T-helper 1 cell treated with Interleukin-12 subunit alpha and Interleukin-12 subunit beta and Interleukin-4 antibody, amounts not matched to agents 30 μg/mL and 1 μg/mL, for 36 hours (primary cell): ENCODE results near the gene NLGN2.
"Not testable (repeated sequence)": the region's sequence is repeated elsewhere in the genome, so short reads cannot be mapped to it uniquely, and the experiment has no call there.

Source experiments
- H3K27ac Mint-ChIP-seq: one replicate; pipeline ENCODE4 v1.8.0; 2021; ENCODE audit warnings: mild to moderate bottlenecking, mixed read lengths
- H3K27me3 Mint-ChIP-seq: one replicate; pipeline ENCODE4 v1.8.0; 2021; ENCODE audit warnings: low read depth, mixed read lengths
- H3K36me3 Mint-ChIP-seq: one replicate; pipeline ENCODE4 v1.8.0; 2021; ENCODE audit warnings: low read depth, mixed read lengths
- H3K4me1 Mint-ChIP-seq: one replicate; pipeline ENCODE4 v1.8.0; 2021; ENCODE audit warnings: low read depth, mixed read lengths
- H3K4me3 Mint-ChIP-seq: one replicate; pipeline ENCODE4 v1.8.0; 2021; ENCODE audit warnings: mild to moderate bottlenecking, moderate library complexity, mixed read lengths
- H3K9me3 Mint-ChIP-seq: one replicate; pipeline ENCODE4 v1.8.0; 2021; ENCODE audit warnings: mixed read lengths

NLGN2 gene

DNA sequence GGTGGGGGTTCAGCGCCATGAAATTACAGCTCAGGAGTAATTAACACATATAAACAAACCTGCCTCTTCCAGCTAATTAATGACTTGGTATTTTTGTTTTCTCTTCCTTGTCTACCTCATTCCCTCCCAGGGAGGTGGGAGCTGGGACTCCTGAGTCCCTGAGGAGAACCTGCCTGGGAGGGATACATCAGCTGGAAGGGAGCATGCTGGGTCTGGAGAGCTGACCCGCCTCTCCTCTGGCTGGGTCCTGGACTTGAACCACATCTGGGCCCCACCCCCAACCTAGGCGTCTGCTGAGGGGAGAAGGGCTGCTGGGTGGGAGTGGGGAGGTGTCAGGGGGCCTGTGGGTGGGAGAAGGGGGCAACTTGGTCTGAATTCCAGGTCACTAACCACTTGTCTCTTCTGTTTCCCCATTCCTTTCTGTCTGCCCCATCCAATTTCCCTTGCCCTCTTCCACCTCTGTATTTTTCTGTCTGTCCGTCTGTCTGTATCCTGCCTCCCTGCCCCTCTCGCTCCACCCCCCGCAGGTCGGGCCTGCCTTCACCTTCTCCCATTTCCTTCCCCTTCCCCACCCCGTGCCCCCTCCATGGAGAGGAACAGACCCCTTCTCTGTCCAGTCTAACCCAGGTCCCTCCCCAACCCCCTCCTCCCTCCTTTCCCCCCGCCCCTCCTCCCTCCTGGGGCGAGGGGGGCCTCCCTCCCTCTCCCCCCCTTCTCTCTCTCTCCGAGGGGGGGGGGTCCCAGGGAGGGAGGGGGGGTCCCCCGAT is at the start of gene NLGN2:
Gene NLGN2, plus strand, starts transcription at position 361 of the 767 bp plus-strand sequence. CDS start 411 bp downstream, outside the sequence.
- Mint-ChIP-seq H3K4me1 (peaks cover 9% of the 10 kb centered on the region), H3K27ac (no peak within 1 kb of the TSS), H3K4me3 (no peak within 1 kb of the TSS)

DNA sequence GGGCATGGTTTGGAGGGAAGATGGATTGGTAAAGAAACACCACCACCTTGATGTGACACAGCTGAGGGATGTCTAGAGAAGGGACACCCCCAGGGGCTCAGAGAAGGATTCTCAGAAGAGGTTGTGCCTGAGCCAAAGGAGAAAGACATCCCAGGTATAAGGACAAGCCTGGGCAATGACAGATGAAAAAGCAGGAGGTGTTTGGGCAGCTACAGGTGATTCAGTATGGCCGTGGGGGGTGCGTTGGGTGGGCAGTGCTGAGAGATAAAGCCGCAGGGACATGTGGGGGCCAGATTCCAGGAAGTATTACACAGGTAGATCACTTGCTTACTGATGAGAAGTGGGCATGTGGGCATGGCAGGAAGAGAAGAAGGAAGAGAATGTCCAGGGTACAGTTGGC is 45.7 kb upstream of the NLGN2 start:
- no peaks in the 10 kb centered on the region for H3K36me3 Mint-ChIP-seq
- H3K4me3 Mint-ChIP-seq = no peak overlapping the region
- H3K27ac Mint-ChIP-seq = no peak overlapping the region
- no peaks in the 10 kb centered on the region for H3K4me1 Mint-ChIP-seq
- H3K9me3 Mint-ChIP-seq = no peaks in the 10 kb centered on the region
- no peaks in the 10 kb centered on the region for H3K27me3 Mint-ChIP-seq

More for the DNA sequence above, at the start of gene NLGN2:
- Mint-ChIP-seq H3K36me3 (peaks cover 2% of the 10 kb centered on the region), H3K9me3 (no peaks in the 10 kb centered on the region), H3K27me3 (peaks cover 25% of the 10 kb centered on the region)

DNA sequence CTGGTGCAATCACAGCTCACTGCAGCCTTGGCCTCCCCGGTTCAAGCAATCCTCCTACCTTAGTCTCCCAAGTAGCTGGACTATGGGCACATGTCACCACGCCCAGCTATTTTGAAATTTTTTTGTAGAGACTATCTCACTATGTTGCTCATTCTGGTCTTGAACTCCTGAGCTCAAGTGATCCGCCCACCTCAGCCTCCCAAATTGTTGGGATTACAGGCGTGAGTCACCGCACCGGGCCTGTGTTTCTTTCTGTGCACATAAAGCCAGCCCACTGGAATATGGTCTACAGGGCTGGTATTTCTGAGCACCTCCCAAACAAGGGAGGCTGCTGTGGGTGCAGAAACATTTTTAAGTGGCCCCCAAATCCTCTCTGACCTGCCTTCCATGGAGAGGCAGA is 44.3 kb upstream of the NLGN2 start:
- H3K4me1 Mint-ChIP-seq = no peaks in the 10 kb centered on the region
- no peak overlapping the region for H3K27ac Mint-ChIP-seq
- no peaks in the 10 kb centered on the region for H3K9me3 Mint-ChIP-seq
- no peaks in the 10 kb centered on the region for H3K36me3 Mint-ChIP-seq
- no peak overlapping the region for H3K4me3 Mint-ChIP-seq
- peaks cover 3% of the 10 kb centered on the region for H3K27me3 Mint-ChIP-seq

DNA sequence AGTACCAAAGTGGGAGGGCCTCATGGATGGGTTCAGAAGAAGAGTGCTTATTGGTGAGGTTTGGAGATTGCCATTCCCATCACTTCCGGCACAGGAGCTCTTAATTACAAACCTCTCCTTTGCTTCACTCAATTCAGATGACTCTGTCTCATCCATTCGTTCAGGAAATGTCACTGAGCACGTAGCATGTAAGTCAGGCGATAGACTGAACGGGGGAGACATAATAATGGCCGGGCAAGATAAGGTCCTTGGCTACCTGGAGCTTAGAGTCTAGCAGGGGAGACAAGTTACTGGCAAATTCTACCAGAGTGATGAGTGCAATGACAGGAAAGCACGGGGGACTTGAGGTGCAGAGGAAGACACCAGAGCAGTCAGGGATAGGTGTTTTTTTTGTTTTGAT is 41.7 kb upstream of the NLGN2 start:
- not testable (repeated sequence) for H3K4me3 Mint-ChIP-seq, H3K27me3 Mint-ChIP-seq, H3K4me1 Mint-ChIP-seq, H3K9me3 Mint-ChIP-seq, H3K36me3 Mint-ChIP-seq, H3K27ac Mint-ChIP-seq

DNA sequence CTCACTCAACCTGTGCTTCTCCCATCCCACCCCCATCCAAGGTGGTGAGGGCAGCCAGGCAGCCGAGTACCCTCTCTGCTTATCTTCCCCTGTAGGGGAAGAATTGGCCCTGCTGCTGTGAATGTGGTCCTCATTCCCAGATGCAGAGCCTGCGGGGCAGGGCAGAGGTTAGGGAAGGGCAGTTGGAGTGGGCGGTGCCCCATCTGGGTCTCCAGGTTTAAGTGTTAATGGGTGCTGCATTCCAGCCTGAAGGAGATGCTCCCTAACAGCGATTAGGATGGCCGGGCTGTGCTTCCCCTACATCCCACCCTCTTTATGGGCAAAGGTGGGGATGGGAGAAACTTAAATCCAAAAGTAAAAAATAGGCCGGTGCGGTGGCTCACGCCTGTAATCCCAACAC is 40.6 kb upstream of the NLGN2 start:
- H3K4me1 Mint-ChIP-seq = no peaks in the 10 kb centered on the region
- H3K27me3 Mint-ChIP-seq = peaks cover 9% of the 10 kb centered on the region
- H3K27ac Mint-ChIP-seq = no peak overlapping the region
- no peak overlapping the region for H3K4me3 Mint-ChIP-seq
- no peaks in the 10 kb centered on the region for H3K36me3 Mint-ChIP-seq
- no peaks in the 10 kb centered on the region for H3K9me3 Mint-ChIP-seq

DNA sequence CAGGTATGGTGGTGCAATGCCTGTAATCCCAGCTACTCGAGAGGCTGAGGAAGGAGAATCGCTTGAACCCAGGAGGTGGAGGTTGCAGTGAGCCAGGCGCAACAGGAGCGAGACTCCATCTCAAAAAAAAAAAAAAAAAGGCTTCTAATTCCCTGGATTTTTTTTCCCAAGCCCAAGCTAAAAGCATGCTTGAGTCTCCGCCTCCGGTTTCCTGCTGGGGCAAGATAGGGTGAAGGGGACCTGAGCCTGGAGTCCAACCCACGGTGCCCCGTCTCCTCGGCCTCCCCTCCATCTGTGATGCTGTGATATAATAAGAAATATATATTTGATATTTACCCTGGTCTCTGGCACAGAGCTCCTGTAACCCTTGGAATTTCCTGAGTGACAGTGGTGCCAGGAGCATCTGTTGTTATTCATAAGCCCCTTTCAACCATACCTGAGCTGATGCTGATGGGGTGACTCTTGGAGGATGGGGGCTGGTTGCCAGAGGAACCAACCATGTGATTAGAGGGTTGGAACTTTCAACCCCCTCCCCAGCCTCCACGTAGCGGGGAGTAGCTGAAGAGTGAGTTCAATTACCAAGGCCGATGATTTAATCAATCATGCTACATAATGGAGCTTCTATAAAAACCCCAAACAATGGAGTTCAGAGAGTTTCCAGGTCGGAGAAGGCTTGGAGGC is 39.6 kb upstream of the NLGN2 start:
- no peaks in the 10 kb centered on the region for H3K9me3 Mint-ChIP-seq
- H3K36me3 Mint-ChIP-seq = no peaks in the 10 kb centered on the region
- H3K4me3 Mint-ChIP-seq = no peak overlapping the region
- no peak overlapping the region for H3K27ac Mint-ChIP-seq
- no peaks in the 10 kb centered on the region for H3K4me1 Mint-ChIP-seq
- peaks cover 9% of the 10 kb centered on the region for H3K27me3 Mint-ChIP-seq

DNA sequence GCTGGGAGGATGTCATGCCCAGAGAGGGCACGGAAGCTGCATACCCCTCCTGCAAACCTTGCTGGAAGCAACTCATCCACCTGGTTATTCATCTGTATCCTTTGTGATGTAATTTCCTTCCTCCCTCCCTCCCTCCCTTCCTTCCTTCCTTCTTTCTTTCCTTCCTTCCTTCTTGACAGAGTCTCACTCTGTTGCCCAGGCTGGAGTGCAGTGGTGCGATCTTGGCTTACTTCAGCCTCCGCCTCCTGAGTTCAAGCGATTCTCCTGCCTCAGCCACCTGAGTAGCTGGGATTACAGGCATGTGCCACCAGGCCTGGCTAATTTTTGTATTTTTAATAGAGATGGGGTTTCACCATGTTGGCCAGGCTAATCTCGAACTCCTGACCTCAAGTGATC is 39.0 kb upstream of the NLGN2 start:
- not testable (repeated sequence) for H3K4me1 Mint-ChIP-seq, H3K27ac Mint-ChIP-seq, H3K36me3 Mint-ChIP-seq, H3K4me3 Mint-ChIP-seq, H3K9me3 Mint-ChIP-seq, H3K27me3 Mint-ChIP-seq

DNA sequence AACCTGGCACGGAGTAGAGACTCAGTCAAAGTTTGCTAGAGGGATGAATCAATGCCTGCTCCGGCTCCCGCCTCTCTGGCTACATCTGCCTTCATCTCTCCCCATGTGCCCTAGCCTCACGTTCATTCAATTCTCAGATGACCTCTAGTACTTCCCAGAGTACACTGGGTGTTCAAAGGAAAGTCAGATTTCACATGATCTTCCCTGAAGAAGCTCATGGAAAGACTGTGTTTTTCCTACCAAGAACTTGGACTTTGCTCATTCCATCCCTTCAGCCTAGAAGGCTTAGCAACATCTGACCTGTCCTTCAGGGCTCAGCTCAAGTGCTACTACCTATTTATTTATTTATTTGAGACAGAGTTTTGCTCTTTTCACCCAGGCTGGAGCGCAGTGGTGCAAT is 37.8 kb upstream of the NLGN2 start:
- H3K27me3 Mint-ChIP-seq = peaks cover 14% of the 10 kb centered on the region
- no peak overlapping the region for H3K27ac Mint-ChIP-seq
- no peaks in the 10 kb centered on the region for H3K4me1 Mint-ChIP-seq
- no peaks in the 10 kb centered on the region for H3K9me3 Mint-ChIP-seq
- no peaks in the 10 kb centered on the region for H3K36me3 Mint-ChIP-seq
- H3K4me3 Mint-ChIP-seq = no peak overlapping the region

DNA sequence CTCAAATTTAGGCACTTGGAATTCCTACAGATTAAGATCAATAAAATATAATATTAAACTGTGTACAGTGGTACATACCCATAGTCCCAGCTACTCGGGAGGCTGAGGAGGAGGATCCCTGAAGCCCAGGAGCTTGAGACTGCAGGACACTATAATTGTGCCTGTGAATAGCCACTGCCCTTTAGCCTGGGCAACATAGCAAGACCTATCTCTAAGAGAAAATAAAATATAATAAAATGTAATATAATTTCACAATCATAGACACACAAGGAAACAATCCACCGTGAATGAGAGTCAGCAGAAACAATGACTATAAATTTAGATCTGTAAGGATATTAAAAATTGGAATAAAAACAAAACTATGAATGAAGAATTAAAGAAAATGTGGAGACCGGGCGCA is 36.8 kb upstream of the NLGN2 start:
- no peaks in the 10 kb centered on the region for H3K4me1 Mint-ChIP-seq
- H3K36me3 Mint-ChIP-seq = no peaks in the 10 kb centered on the region
- no peaks in the 10 kb centered on the region for H3K9me3 Mint-ChIP-seq
- no peak overlapping the region for H3K4me3 Mint-ChIP-seq
- H3K27ac Mint-ChIP-seq = no peak overlapping the region
- peaks cover 14% of the 10 kb centered on the region for H3K27me3 Mint-ChIP-seq

DNA sequence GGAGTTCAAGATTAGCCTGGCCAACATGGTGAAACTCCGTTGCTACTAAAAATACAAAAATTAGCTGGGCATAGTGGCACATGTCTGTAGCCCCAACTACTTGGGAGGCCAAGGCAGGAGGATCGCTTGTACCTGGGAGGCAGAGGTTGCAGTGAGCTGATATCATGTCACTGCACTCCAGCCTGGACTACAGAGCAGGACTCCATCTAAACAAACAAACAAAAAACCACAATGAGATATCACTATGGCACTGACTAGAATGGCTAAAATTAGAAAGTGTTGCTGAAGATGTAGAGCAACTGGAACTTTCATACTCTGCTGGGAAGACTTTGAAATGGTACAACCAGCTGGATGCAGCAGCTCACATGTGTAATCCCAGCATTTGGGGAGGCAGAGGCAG is 33.3 kb upstream of the NLGN2 start:
- no peaks in the 10 kb centered on the region for H3K4me1 Mint-ChIP-seq
- H3K36me3 Mint-ChIP-seq = no peaks in the 10 kb centered on the region
- H3K9me3 Mint-ChIP-seq = peaks cover 4% of the 10 kb centered on the region
- no peak overlapping the region for H3K4me3 Mint-ChIP-seq
- no peak overlapping the region for H3K27ac Mint-ChIP-seq
- H3K27me3 Mint-ChIP-seq = peaks cover 21% of the 10 kb centered on the region

DNA sequence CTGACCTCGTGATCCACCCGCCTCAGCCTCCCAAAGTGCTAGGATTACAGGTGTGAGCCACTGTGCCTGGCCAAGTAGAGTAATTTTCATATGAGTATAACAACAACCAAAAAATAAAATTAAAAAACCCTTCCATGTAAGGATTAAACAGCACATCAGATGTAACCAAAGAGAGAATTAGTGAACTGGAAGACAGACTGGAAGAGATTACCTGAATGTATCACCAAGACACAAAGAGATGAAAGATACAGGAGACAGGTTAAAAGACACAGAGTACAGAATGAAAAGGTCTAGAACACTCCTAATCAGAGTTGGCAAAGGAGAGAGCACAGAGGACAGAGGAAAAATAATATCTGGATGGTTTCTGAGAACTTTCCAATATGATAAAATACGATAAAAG is 28.5 kb upstream of the NLGN2 start:
- peaks cover 4% of the 10 kb centered on the region for H3K4me1 Mint-ChIP-seq

DNA sequence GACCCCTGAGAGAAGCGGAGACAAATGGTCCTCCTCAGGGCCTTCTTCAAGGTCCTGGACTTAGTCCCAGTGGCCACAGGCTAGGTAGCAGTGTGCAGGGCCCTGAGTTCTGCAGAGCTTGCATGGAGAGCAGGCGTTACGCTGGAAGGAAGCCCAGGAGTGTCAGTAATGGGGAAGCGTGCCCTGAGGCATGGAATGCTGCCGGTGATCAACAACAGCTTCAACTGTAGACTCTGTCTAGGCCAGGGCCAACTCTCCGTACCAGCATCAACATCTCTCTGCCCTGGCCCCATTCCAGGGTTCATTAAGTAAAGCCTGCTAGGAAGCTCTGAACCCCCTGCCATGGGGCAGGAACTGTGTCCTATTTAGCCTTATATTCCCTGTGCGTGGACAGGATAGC is 27.3 kb upstream of the NLGN2 start:
- peaks cover 45% of the 10 kb centered on the region for H3K27me3 Mint-ChIP-seq
- no peak overlapping the region for H3K27ac Mint-ChIP-seq
- H3K36me3 Mint-ChIP-seq = peaks cover 1% of the 10 kb centered on the region
- no peak overlapping the region for H3K4me3 Mint-ChIP-seq
- H3K9me3 Mint-ChIP-seq = peaks cover 6% of the 10 kb centered on the region
- H3K4me1 Mint-ChIP-seq = peaks cover 7% of the 10 kb centered on the region

More for the DNA sequence above, 28.5 kb upstream of the NLGN2 start:
- Mint-ChIP-seq H3K27ac (no peak overlapping the region), H3K9me3 (peaks cover 6% of the 10 kb centered on the region), H3K4me3 (no peak overlapping the region), H3K27me3 (peaks cover 49% of the 10 kb centered on the region), H3K36me3 (peaks cover 1% of the 10 kb centered on the region)

DNA sequence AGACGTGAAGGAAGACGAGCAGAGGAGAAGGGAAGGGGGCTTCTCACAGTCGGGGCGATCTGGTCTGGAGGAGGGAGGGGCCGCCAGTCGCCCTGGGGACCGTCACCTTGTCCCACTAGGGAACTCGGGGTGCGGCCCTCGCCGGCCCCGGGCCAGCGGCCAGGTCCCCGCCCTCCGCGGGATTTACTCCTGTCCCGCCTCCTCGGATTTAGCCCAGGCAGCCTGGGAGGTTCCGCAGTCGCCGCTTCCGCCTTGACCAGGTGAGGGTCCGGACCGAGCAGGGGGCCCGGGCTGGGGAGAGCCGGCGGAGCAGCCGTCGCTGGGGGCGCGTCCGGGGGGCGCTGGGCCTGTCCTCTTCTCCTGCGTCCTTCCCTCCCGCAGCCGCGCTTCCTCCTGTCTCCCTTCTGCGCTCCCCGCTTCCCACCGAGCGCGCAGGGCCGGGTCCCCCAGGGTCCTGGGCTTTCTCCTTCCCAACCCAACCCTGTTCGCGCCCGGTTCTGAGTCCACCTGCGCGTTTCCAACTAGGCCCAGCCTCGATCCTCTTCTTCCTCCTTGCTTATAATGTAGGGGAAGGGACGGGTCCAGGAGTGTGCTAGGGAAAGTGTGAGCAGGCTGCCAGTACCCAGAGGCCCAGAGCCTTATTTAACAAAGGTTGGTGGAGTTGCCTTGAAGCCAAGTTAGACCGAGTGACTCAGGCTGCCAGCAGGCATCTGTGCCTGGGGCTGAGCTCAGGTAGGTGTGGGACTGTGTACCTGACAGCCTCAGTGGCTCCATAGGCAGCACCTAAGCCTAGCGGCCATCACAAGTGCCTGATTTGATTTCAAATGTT is 26.6 kb upstream of the NLGN2 start, which contains the start of gene TNK1:
Gene TNK1, plus strand, starts transcription at position 235 of the 829 bp plus-strand sequence. CDS start 1,838 bp downstream, outside the sequence.
- H3K36me3 Mint-ChIP-seq = peaks cover 1% of the 10 kb centered on the region
- H3K4me3 Mint-ChIP-seq = no peak within 1 kb of the TSS
- H3K27me3 Mint-ChIP-seq = peaks cover 45% of the 10 kb centered on the region
- peaks cover 6% of the 10 kb centered on the region for H3K9me3 Mint-ChIP-seq
- no peak within 1 kb of the TSS for H3K27ac Mint-ChIP-seq
- H3K4me1 Mint-ChIP-seq = peaks cover 7% of the 10 kb centered on the region

DNA sequence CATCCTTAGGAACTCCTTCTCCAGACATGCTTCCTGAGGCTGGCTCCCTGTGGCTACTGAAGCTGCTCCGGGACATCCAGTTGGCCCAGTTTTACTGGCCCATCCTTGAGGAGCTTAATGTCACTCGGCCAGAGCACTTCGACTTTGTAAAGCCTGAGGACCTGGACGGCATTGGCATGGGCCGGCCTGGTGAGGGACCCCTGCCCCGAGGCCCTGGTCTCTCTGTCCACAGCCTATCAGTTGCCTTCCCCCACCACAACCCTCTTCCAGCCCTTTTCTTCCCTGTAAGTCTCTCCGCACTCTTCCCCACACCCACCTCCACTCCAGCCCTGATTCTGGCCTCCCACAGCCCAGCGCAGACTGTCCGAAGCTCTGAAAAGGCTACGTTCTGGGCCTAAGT is 24.7 kb upstream of the NLGN2 start:
- Mint-ChIP-seq H3K9me3 (peaks cover 6% of the 10 kb centered on the region), H3K36me3 (peaks cover 2% of the 10 kb centered on the region), H3K4me3 (no peak overlapping the region), H3K4me1 (peaks cover 7% of the 10 kb centered on the region), H3K27ac (no peak overlapping the region), H3K27me3 (peaks cover 38% of the 10 kb centered on the region)
